GM23248 (cell line): ENCODE results near the gene NCBP3. TPM values are rescaled to one million over a fixed set of nuclear protein-coding genes. Genes with fewer than 3 reads are reported as not detected.
"Not testable (repeated sequence)": the region's sequence is repeated elsewhere in the genome, so short reads cannot be mapped to it uniquely, and the experiment has no call there.

ENCODE experiments used
- DNase-seq: peaks from one replicate; pipeline ENCODE4 v3.0.0-alpha.2; 2015
- H2AFZ ChIP-seq: fragments of 200-600 bp; sonication (generic); 2 replicates; pipeline ENCODE4 v1.6.1; 2016; ENCODE audit warnings: antibody characterized with exemption
- H3F3A ChIP-seq: fragments of 200-600 bp; sonication (generic); 2 replicates; pipeline ENCODE4 v1.6.1; 2016; ENCODE audit warnings: mild to moderate bottlenecking, antibody characterized with exemption, mixed run types; ENCODE audit not compliant: insufficient read depth
- H3K27ac ChIP-seq: fragments of 200-600 bp; sonication (generic); 2 replicates; pipeline ENCODE4 v1.5.1; 2016; ENCODE audit warnings: mild to moderate bottlenecking
- H3K27me3 ChIP-seq: fragments of 200-600 bp; sonication (generic); replicated peaks from 2 replicates; pipeline ENCODE4 v1.6.1; 2016; ENCODE audit warnings: mild to moderate bottlenecking; ENCODE audit not compliant: insufficient read depth
- H3K36me3 ChIP-seq: fragments of 200-600 bp; sonication (generic); 2 replicates; pipeline ENCODE4 v1.6.1; 2016; ENCODE audit warnings: low read depth, mild to moderate bottlenecking
- H3K4me1 ChIP-seq: fragments of 200-600 bp; sonication (generic); 2 replicates; pipeline ENCODE4 v1.6.1; 2016; ENCODE audit warnings: mild to moderate bottlenecking; ENCODE audit not compliant: insufficient read depth
- H3K4me2 ChIP-seq: fragments of 200-600 bp; sonication (generic); one replicate; pipeline ENCODE4 v1.6.1; 2016; ENCODE audit warnings: mild to moderate bottlenecking; ENCODE audit not compliant: unreplicated experiment
- H3K4me3 ChIP-seq: fragments of 200-600 bp; sonication (generic); 2 replicates; pipeline ENCODE4 v1.5.1; 2016; ENCODE audit warnings: mild to moderate bottlenecking
- H3K79me2 ChIP-seq: fragments of 200-600 bp; sonication (generic); 2 replicates; pipeline ENCODE4 v1.6.1; 2016; ENCODE audit warnings: mild to moderate bottlenecking; ENCODE audit not compliant: insufficient read depth
- H3K9ac ChIP-seq: fragments of 200-600 bp; sonication (generic); 2 replicates; pipeline ENCODE4 v1.6.1; 2016; ENCODE audit warnings: mild to moderate bottlenecking
- H3K9me2 ChIP-seq: fragments of 200-600 bp; sonication (generic); 2 replicates; pipeline ENCODE4 v1.6.1; 2016; ENCODE audit warnings: mixed run types, mild to moderate bottlenecking, moderate library complexity; ENCODE audit not compliant: insufficient read depth
- H3K9me3 ChIP-seq: fragments of 200-600 bp; sonication (generic); one replicate; pipeline ENCODE4 v1.6.1; 2017; ENCODE audit warnings: low read depth
- H4K20me1 ChIP-seq: fragments of 200-600 bp; sonication (generic); 2 replicates; pipeline ENCODE4 v1.6.0; 2016; ENCODE audit not compliant: insufficient read depth
- EZH2 ChIP-seq: fragments of 200-600 bp; sonication (generic); IDR thresholded peaks from 2 replicates; pipeline ENCODE4 v1.6.1; 2018; ENCODE audit warnings: antibody characterized with exemption, mild to moderate bottlenecking; ENCODE audit not compliant: insufficient read depth, poor library complexity, severe bottlenecking
- EZH2phosphoT487 ChIP-seq: fragments of 200-600 bp; sonication (generic); IDR thresholded peaks from 2 replicates; pipeline ENCODE4 v1.6.1; 2018; ENCODE audit warnings: antibody characterized with exemption, moderate library complexity, mild to moderate bottlenecking, low read depth; ENCODE audit not compliant: insufficient read depth
- WGBS, 2 experiments: methylation state at CpG; one replicate each; pipeline ENCODE4 v1.1.6; 2015 to 2017; ENCODE audit warnings: low lambda C conversion rate in 2 of 2, low coverage in 1 of 2; ENCODE audit errors: missing lambda C conversion rate in 2 of 2; 5-methylcytosine and 5-hydroxymethylcytosine counted together
- in situ Hi-C: fragments of 300-500 bp; cut with MboI; formaldehyde crosslinking; loops from 2 replicates; pipeline ENCODE4 v1.15.0; 2020
- polyA plus RNA-seq: library from polyadenylated mRNA; unstranded; fragments of >200 nt; fragmentation: Nextera tagmentation; extraction: Ambion mirVana; gene quantifications from 2 replicates; pipeline ENCODE4 v1.2.1, GENCODE V29; 2016
- total RNA-seq: library from RNA; depleted of rRNA; stranded (reverse); fragments of >200 nt; shearing (Covaris generic); gene quantifications from 2 replicates; pipeline ENCODE4 v1.2.3, GENCODE V29; 2014

The NCBP3 gene
- total and polyA plus RNA-seq, 2 experiments from 2014 or later = 16.6 to 20.1 TPM

DNA sequence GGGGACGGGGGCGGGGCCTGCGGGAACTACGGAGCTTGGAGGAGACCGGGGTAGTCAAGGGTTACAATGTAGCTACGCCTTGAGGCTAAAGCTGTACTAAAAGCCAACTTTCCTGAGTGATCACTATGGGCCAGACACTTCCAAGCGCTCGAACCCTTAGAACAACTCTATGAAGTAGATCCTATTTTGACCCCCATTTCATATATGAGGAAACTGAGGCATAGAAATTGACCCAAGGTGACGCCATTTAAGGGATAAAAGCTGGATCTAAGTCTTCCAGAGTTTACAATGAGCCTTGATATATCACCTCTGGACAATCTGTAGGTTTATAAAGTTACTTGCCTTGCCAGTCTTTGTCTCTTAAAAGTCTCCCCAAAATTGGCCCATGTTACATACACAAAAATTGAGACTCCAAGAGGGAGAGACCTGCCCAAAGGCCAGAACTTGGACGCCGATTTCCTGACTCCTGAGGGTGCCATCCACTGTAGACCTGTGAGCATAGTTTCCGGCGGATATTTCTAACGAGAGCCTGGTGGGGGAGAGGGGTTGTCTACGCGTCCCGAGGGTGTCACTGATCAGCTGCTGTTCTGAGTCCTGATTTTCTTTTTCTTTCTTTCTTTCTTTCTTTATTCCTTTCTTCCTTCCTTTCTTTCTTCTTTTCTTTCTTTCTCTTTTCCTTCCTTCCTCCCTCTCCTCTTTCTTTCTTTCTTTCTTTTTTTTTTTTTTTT lies 555 bp upstream of the NCBP3 start:
- no peak overlapping the region for H3K27ac ChIP-seq
- WGBS, 2 experiments = 44 to 45% methylated on average over 17 of the region's 17 CpGs
- H3F3A ChIP-seq = no peaks in the 10 kb centered on the region; the same call in 1 of the 2 replicates
- H3K27me3 ChIP-seq = no peaks in the 10 kb centered on the region
- peak overlapping the region; percentile 99 for H3K4me3 ChIP-seq
- TF ChIP-seq EZH2 = no peak
- no peak for TF ChIP-seq EZH2phosphoT487
- no peaks in the 10 kb centered on the region for H4K20me1 ChIP-seq
- no peaks in the 10 kb centered on the region for H3K9me3 ChIP-seq
- no peaks in the 10 kb centered on the region for H3K9me2 ChIP-seq
- H2AFZ ChIP-seq = peak overlapping the region; percentile 72
- peak overlapping the region; percentile 70 for H3K4me2 ChIP-seq
- peaks cover 23% of the 10 kb centered on the region; the same call in 1 of the 2 replicates for H3K36me3 ChIP-seq
- peaks cover 6% of the 10 kb centered on the region; the same call in 1 of the 2 replicates for H3K4me1 ChIP-seq
- H3K79me2 ChIP-seq = peaks cover 44% of the 10 kb centered on the region
- H3K9ac ChIP-seq = no peak overlapping the region
- in situ Hi-C loops = no loop called here
- no peak for DNase-seq

- DNase-seq = peak; percentile 58
Observed at GRCh38 chr17:3845291-3845620, 790 bp downstream of the NCBP3 start.

GRCh38 chr17:3844556-3844955 lies 1.5 kb downstream of the NCBP3 start:
- Histone ChIP-seq H3K36me3 (peaks cover 37% of the 10 kb centered on the region; the same call in 1 of the 2 replicates), H3K9ac (peak overlapping the region; percentile 98), H3K79me2 (peaks cover 65% of the 10 kb centered on the region), H3K4me3 (peak overlapping the region; percentile 99), H3K4me2 (peak overlapping the region; percentile 84)
- H3K4me1 ChIP-seq, H2AFZ ChIP-seq, H3K9me3 ChIP-seq, H3K27ac ChIP-seq, DNase-seq, H4K20me1 ChIP-seq, H3K9me2 ChIP-seq, H3F3A ChIP-seq, in situ Hi-C loops, H3K27me3 ChIP-seq: not testable (repeated sequence)
- WGBS, 2 experiments = 85 to 89% methylated on average over 19 of the region's 19 CpGs

More at GRCh38 chr17:3845291-3845620, 790 bp downstream of the NCBP3 start:
- Histone ChIP-seq H3K27me3 (no peaks in the 10 kb centered on the region), H3K4me2 (peak overlapping the region; percentile 84), H3K9me2 (no peaks in the 10 kb centered on the region), H3K36me3 (peaks cover 33% of the 10 kb centered on the region; the same call in 1 of the 2 replicates), H3K9me3 (no peaks in the 10 kb centered on the region), H3F3A (no peaks in the 10 kb centered on the region; the same call in 1 of the 2 replicates), H3K4me1 (peaks cover 6% of the 10 kb centered on the region; the same call in 1 of the 2 replicates), H3K4me3 (peak overlapping the region; percentile 99), H3K27ac (peak overlapping the region; percentile 72), H3K9ac (peak overlapping the region; percentile 98), H4K20me1 (no peaks in the 10 kb centered on the region), H3K79me2 (peaks cover 58% of the 10 kb centered on the region), H2AFZ (peak overlapping the region; percentile 97)
- TF ChIP-seq EZH2 (no peak), EZH2phosphoT487 (no peak)
- WGBS, 2 experiments = 0 to 1% methylated on average over 8 of the region's 8 CpGs
- in situ Hi-C loops = no loop called here

GRCh38 chr17:3843935-3844516 lies 2.0 kb downstream of the NCBP3 start:
- H3K79me2 ChIP-seq = peaks cover 70% of the 10 kb centered on the region
- peaks cover 40% of the 10 kb centered on the region; the same call in 1 of the 2 replicates for H3K36me3 ChIP-seq
- no peak overlapping the region for H3K4me2 ChIP-seq

More at GRCh38 chr17:3843935-3844516, 2.0 kb downstream of the NCBP3 start:
- Histone ChIP-seq H3K4me3 (no peak overlapping the region), H3K27me3 (no peaks in the 10 kb centered on the region), H3K9me2 (no peaks in the 10 kb centered on the region), H3F3A (no peaks in the 10 kb centered on the region; the same call in 1 of the 2 replicates), H3K4me1 (peaks cover 6% of the 10 kb centered on the region; the same call in 1 of the 2 replicates), H3K9ac (peak overlapping the region; percentile 9; the same call in 1 of the 2 replicates), H2AFZ (no peak overlapping the region), H4K20me1 (no peaks in the 10 kb centered on the region), H3K27ac (no peak overlapping the region), H3K9me3 (no peaks in the 10 kb centered on the region)
- WGBS, 2 experiments = 44 to 51% methylated on average over 3 of the region's 3 CpGs
- peak; percentile 56 for DNase-seq
- no peak for TF ChIP-seq EZH2phosphoT487
- no peak for TF ChIP-seq EZH2
- in situ Hi-C loops = no loop called here
